Upper lobe of left lung (tissue), 6 donors: ENCODE results near the gene KLHL29. TPM values are rescaled to one million over a fixed set of nuclear protein-coding genes. Genes with fewer than 3 reads are reported as not detected.

Source experiments
- ATAC-seq, 2 donors: fragments of 200-7000 bp; cut with Tn5 transposase; one replicate each; pipeline ENCODE4 v1.9.1; 2022; ENCODE audit warnings: mild to moderate bottlenecking in 2 of 2, moderate library complexity in 2 of 2; ENCODE audit not compliant: low FRiP score in 2 of 2
- DNase-seq, 2 donors: peaks; one replicate each; pipeline ENCODE4 v3.0.0-alpha.2; 2019 to 2020
- H3K27ac ChIP-seq, 4 donors: fragments of 200-600 bp; sonication (generic); one replicate each; pipeline ENCODE4 v1.5.1; 2016 to 2019
- H3K27me3 ChIP-seq, 4 donors: fragments of 200-600 bp; sonication (generic); one replicate each; pipeline ENCODE4 v1.5.1; 2017 to 2019
- H3K36me3 ChIP-seq, 4 donors: fragments of 200-600 bp; sonication (generic); one replicate each; pipeline ENCODE4 v1.5.1; 2016 to 2019
- H3K4me1 ChIP-seq, 4 donors: fragments of 200-600 bp; sonication (generic); one replicate each; pipeline ENCODE4 v1.5.1; 2018 to 2019
- H3K4me3 ChIP-seq, 4 donors: fragments of 200-600 bp; sonication (generic); one replicate each; pipeline ENCODE4 v1.5.1; 2017 to 2019; ENCODE audit warnings: mild to moderate bottlenecking in 2 of 4, moderate library complexity in 1 of 4
- H3K9me3 ChIP-seq, 4 donors: fragments of 200-600 bp; sonication (generic); one replicate each; pipeline ENCODE4 v1.5.1; 2018 to 2019
- CTCF ChIP-seq, 6 experiments: fragments of 450-650 bp in 4 of 6; fragments of 200-600 bp in 2 of 6; sonication (generic) in 2 of 6; IDR thresholded peaks; one replicate each; pipeline ENCODE4 v1.5.1; 2016 to 2019; ENCODE audit warnings: antibody characterized with exemption in 6 of 6
- EP300 ChIP-seq, 4 donors: sonication (generic); formaldehyde crosslinking; IDR thresholded peaks; one replicate each; pipeline ENCODE4 v1.5.1; 2017; ENCODE audit warnings: antibody characterized with exemption in 4 of 4, control low read depth in 2 of 4
- POLR2A ChIP-seq, 4 donors: fragments of 450-650 bp; IDR thresholded peaks; one replicate each; pipeline ENCODE4 v1.5.1; 2016 to 2017; ENCODE audit warnings: antibody characterized with exemption in 4 of 4, mild to moderate bottlenecking in 2 of 4
- POLR2AphosphoS5 ChIP-seq, 2 donors: sonication (generic); formaldehyde crosslinking; IDR thresholded peaks; one replicate each; pipeline ENCODE4 v1.5.1; 2017; ENCODE audit warnings: antibody characterized with exemption in 2 of 2
- WGBS, 2 donors: methylation state at CpG; one replicate each; pipeline ENCODE4 v1.1.5; 2017 to 2018; 5-methylcytosine and 5-hydroxymethylcytosine counted together
- total RNA-seq, 6 donors: library from RNA; depleted of rRNA in 4 of 6; stranded (reverse); fragments of >200 nt in 4 of 6; gene quantifications; one replicate each; pipeline versions ENCODE4 v1.1.0 to v1.2.1, GENCODE V29; 2016 to 2021
- donor health status: DM: no; HTN: no; CAD: no; lungs with moderate emphysema.
- donor health status: DM: no; HTN: yes; CAD: no; lungs with severe emphysema.

The KLHL29 gene
- total RNA-seq, 6 donors from 2014 or later = 8.6 to 34.4 (median 18.2) TPM

- ATAC-seq (no peak), DNase-seq (no peak)
- Histone ChIP-seq H3K36me3 (no peaks in the 10 kb centered on the region), H3K4me1 (peaks cover 3 to 24% (median 10%) of the 10 kb centered on the region in 4 donors), H3K9me3 (no peaks in the 10 kb centered on the region), H3K4me3 (no peak overlapping the region), H3K27ac (no peak overlapping the region), H3K27me3 (no peaks in the 10 kb centered on the region)
- 85% methylated on average over 12 to 19 of the region's 19 CpGs for WGBS, 2 donors
- no peak for TF ChIP-seq CTCF (IDR thresholded peaks at IDR 0.05)
- TF ChIP-seq POLR2AphosphoS5 (IDR thresholded peaks at IDR 0.05) = no peak
- TF ChIP-seq EP300 (IDR thresholded peaks at IDR 0.05) = no peak
- TF ChIP-seq POLR2A (IDR thresholded peaks at IDR 0.05) = no peak
Observed at GRCh38 chr2:23516520-23517256, 131.7 kb downstream of the KLHL29 start.

GRCh38 chr2:23518481-23519333, 133.7 kb downstream of the KLHL29 start:
- TF ChIP-seq CTCF (IDR thresholded peaks at IDR 0.05) (no peak), POLR2A (IDR thresholded peaks at IDR 0.05) (no peak), POLR2AphosphoS5 (IDR thresholded peaks at IDR 0.05) (no peak), EP300 (IDR thresholded peaks at IDR 0.05) (no peak)
- Histone ChIP-seq H3K36me3 (no peaks in the 10 kb centered on the region), H3K4me3 (no peak overlapping the region), H3K9me3 (no peaks in the 10 kb centered on the region), H3K4me1 (peaks cover 3 to 26% (median 7%) of the 10 kb centered on the region in 4 donors), H3K27ac (peak overlapping the region in 1 of 4 donors; percentile 0), H3K27me3 (no peaks in the 10 kb centered on the region)
- ATAC-seq = no peak
- 81 to 85% methylated on average over 13 of the region's 13 CpGs for WGBS, 2 donors
- DNase-seq = no peak

- ATAC-seq (no peak), DNase-seq (peak in 1 of 2 donors; percentile 34)
- no peaks in the 10 kb centered on the region for H3K27me3 ChIP-seq
- no peaks in the 10 kb centered on the region for H3K9me3 ChIP-seq
- WGBS, 2 donors = 68 to 71% methylated on average over 4 of the region's 4 CpGs
- no peak overlapping the region for H3K4me3 ChIP-seq
- peaks cover 0 to 25% (median 2%) of the 10 kb centered on the region in 4 donors for H3K4me1 ChIP-seq
- no peaks in the 10 kb centered on the region for H3K36me3 ChIP-seq
- TF ChIP-seq CTCF (IDR thresholded peaks at IDR 0.05) (peak in 2 of 6 experiments; percentile 8 to 14), EP300 (IDR thresholded peaks at IDR 0.05) (no peak), POLR2AphosphoS5 (IDR thresholded peaks at IDR 0.05) (no peak)
- no peak overlapping the region for H3K27ac ChIP-seq
Observed at GRCh38 chr2:23519334-23519651, 134.3 kb downstream of the KLHL29 start.

GRCh38 chr2:23520256-23520655, 135.3 kb downstream of the KLHL29 start:
- Histone ChIP-seq H3K27me3 (no peaks in the 10 kb centered on the region), H3K9me3 (no peaks in the 10 kb centered on the region), H3K4me1 (peaks cover 0 to 24% (median 4%) of the 10 kb centered on the region in 4 donors), H3K27ac (no peak overlapping the region), H3K36me3 (no peaks in the 10 kb centered on the region), H3K4me3 (no peak overlapping the region)
- TF ChIP-seq EP300 (IDR thresholded peaks at IDR 0.05) (no peak), POLR2A (IDR thresholded peaks at IDR 0.05) (no peak)
- no peak for ATAC-seq
- WGBS, 2 donors = 75 to 82% methylated on average over 5 of the region's 5 CpGs
- no peak for DNase-seq

- Histone ChIP-seq H3K27me3 (no peaks in the 10 kb centered on the region), H3K27ac (no peak overlapping the region), H3K36me3 (no peaks in the 10 kb centered on the region), H3K4me3 (no peak overlapping the region), H3K4me1 (peaks cover 0 to 24% (median 4%) of the 10 kb centered on the region in 4 donors), H3K9me3 (no peaks in the 10 kb centered on the region)
- WGBS, 2 donors = 93 to 94% methylated on average over 6 to 7 of the region's 7 CpGs
- TF ChIP-seq CTCF (IDR thresholded peaks at IDR 0.05) (no peak), POLR2AphosphoS5 (IDR thresholded peaks at IDR 0.05) (no peak)
- ATAC-seq (no peak), DNase-seq (no peak)
Observed at GRCh38 chr2:23521060-23521459, 136.1 kb downstream of the KLHL29 start.
